Adrenal gland (tissue), 5 donors: ENCODE data around the gene PPIF.

Experiments used
- CTCF ChIP-seq, 6 experiments: fragments of 450-650 bp in 4 of 6; fragments of 200-600 bp in 2 of 6; sonication (generic) in 1 of 6; IDR thresholded peaks; 1 replicate in 5 of 6; 2 replicates in 1 of 6; pipeline versions ENCODE4 v1.5.1 to v1.8.0; 2016 to 2021; ENCODE audit warnings: antibody characterized with exemption in 6 of 6, mild to moderate bottlenecking in 2 of 6, moderate library complexity in 1 of 6
- POLR2A ChIP-seq, 2 donors: fragments of 450-650 bp; IDR thresholded peaks; one replicate each; pipeline ENCODE4 v1.6.1; 2017; ENCODE audit warnings: antibody characterized with exemption in 2 of 2, mild to moderate bottlenecking in 2 of 2, moderate library complexity in 1 of 2
- donor health status: DM: no; HTN: no; CAD: no.

- TF ChIP-seq CTCF (IDR thresholded peaks at IDR 0.05) (no peak), POLR2A (IDR thresholded peaks at IDR 0.05) (no peak)
These were observed 8.8 kb downstream of the PPIF start for GRCh38 chr10:79356104-79356503.
